Transverse colon (tissue), 4 donors: Measurements from ENCODE around the gene ABCC1. TPM values are rescaled to one million over a fixed set of nuclear protein-coding genes. Genes with fewer than 3 reads are reported as not detected.
"Not testable (repeated sequence)": the region's sequence is repeated elsewhere in the genome, so short reads cannot be mapped to it uniquely, and the experiment has no call there.

Source experiments
- DNase-seq: peaks from one replicate; pipeline ENCODE4 v3.0.0-alpha.2; 2019
- H3K27ac ChIP-seq, 4 donors: fragments of 200-600 bp; sonication (generic); 2 replicates each; pipeline ENCODE4 v1.5.1; 2016 to 2018; ENCODE audit warnings: inconsistent platforms in 4 of 4
- H3K27me3 ChIP-seq: fragments of 200-600 bp; sonication (generic); 2 replicates; pipeline ENCODE4 v1.5.1; 2017; ENCODE audit warnings: inconsistent platforms
- H3K36me3 ChIP-seq, 4 donors: fragments of 200-600 bp; sonication (generic); 2 replicates each; pipeline ENCODE4 v1.5.1; 2017 to 2019; ENCODE audit warnings: inconsistent platforms in 4 of 4
- H3K4me1 ChIP-seq, 4 donors: fragments of 200-600 bp; sonication (generic); 2 replicates each; pipeline ENCODE4 v1.5.1; 2017 to 2020; ENCODE audit warnings: inconsistent platforms in 4 of 4
- H3K4me3 ChIP-seq, 4 donors: fragments of 200-600 bp; sonication (generic); 1 replicate in 1 of 4; 2 replicates in 3 of 4; pipeline versions ENCODE4 v1.5.1 to v1.6.1; 2017 to 2019; ENCODE audit warnings: inconsistent platforms in 4 of 4
- H3K9me3 ChIP-seq, 2 donors: fragments of 200-600 bp; sonication (generic); 2 replicates each; pipeline ENCODE4 v1.5.1; 2017 to 2019; ENCODE audit warnings: inconsistent platforms in 2 of 2
- EP300 ChIP-seq: sonication (generic); formaldehyde crosslinking; IDR thresholded peaks from one replicate; pipeline ENCODE4 v1.6.1; 2017; ENCODE audit warnings: antibody characterized with exemption, low read depth
- POLR2A ChIP-seq: fragments of 450-650 bp; IDR thresholded peaks from one replicate; pipeline ENCODE4 v1.6.1; 2016; ENCODE audit warnings: antibody characterized with exemption, mild to moderate bottlenecking, moderate library complexity
- POLR2AphosphoS5 ChIP-seq, 3 donors: sonication (generic); formaldehyde crosslinking; IDR thresholded peaks; one replicate each; pipeline ENCODE4 v1.6.1; 2016; ENCODE audit warnings: antibody characterized with exemption in 3 of 3
- WGBS, 2 donors: methylation state at CpG; one replicate each; pipeline ENCODE4 v1.1.5; 2018; ENCODE audit warnings: low coverage in 1 of 2; 5-methylcytosine and 5-hydroxymethylcytosine counted together
- in situ Hi-C, 4 donors: fragments of 200-750 bp; cut with MboI; loops; one replicate each; pipeline versions ENCODE4 v1.15.0 to v1.15.1; 2017; ENCODE audit warnings: low sequenced_read_pairs in 3 of 4, low pct_ligation_motif_present in 1 of 4, low pct_unique_long_range_greater_than_20kb in 1 of 4
- intact Hi-C: fragments of 100-400 bp; cut with DNase I; formaldehyde crosslinking; loops from one replicate; pipeline ENCODE4 v1.15.1; 2023; ENCODE audit warnings: low total_unique reads
- total RNA-seq, 4 donors: library from RNA; depleted of rRNA; stranded (reverse); fragments of >200 nt; gene quantifications; one replicate each; pipeline ENCODE4 v1.1.0, GENCODE V29; 2016
- TF ChIP-seq, protein P1 (sequence below), 5 experiments: fragments of 200-600 bp in 3 of 5; fragments of 450-650 bp in 2 of 5; sonication (generic) in 3 of 5; IDR thresholded peaks; 1 replicate in 2 of 5; 2 replicates in 3 of 5; pipeline ENCODE4 v1.5.1; 2016 to 2017; ENCODE audit warnings: antibody characterized with exemption in 5 of 5, inconsistent platforms in 3 of 5, mild to moderate bottlenecking in 2 of 5, moderate library complexity in 1 of 5

The ABCC1 gene
- total RNA-seq, 4 donors from 2014 or later = 17.1 to 67.3 (median 36.9) TPM

DNA sequence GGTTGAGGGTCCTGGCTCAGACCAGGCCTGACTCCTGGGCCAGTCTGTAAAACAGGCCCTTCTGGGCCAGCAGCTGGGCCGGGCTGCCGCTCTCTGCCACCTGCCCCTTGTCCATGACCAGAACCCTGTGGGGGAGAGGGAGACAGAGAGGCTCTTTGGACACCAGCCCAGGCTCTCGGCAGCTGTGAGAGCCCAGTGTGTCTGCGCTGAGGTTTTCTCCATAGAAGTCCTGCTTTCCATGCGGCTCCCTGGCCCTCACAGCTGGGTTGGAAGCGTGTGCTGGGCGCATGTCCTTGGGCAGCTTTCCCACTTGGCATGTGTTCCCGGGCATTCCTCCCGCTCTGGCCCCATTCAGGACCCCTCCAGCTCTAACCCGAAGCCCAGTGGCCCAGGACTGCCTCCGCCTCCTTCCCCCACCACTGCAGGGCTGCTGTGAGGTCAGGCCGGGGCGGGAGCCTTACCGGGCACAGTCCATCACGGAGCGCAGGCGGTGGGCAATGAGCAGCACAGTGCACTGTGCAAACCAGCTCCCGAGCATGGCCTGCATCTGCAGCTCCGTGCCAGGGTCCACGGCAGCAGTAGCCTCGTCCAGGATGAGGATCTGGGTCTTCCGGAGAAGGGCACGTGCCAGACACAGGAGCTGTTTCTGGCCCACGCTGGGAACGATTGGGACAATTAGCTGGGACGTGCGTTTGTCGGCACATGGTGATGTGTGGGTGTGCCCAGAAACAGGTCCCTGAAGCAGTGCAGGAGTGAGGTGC is 200.9 kb downstream of the ABCC1 start:
- in situ Hi-C loops = no loop called here
- Histone ChIP-seq H3K4me3 (no peak overlapping the region), H3K27me3 (no peaks in the 10 kb centered on the region), H3K9me3 (no peaks in the 10 kb centered on the region), H3K27ac (peak overlapping the region; percentile 14 to 79 (median 72)), H3K4me1 (peaks cover 0 to 10% (median 5%) of the 10 kb centered on the region in 4 donors), H3K36me3 (no peaks in the 10 kb centered on the region)
- 64% methylated on average over 24 of the region's 28 CpGs; no CpG with 5 or more reads in 1 of the 2 donors for WGBS, 2 donors
- TF ChIP-seq, protein P1, sequence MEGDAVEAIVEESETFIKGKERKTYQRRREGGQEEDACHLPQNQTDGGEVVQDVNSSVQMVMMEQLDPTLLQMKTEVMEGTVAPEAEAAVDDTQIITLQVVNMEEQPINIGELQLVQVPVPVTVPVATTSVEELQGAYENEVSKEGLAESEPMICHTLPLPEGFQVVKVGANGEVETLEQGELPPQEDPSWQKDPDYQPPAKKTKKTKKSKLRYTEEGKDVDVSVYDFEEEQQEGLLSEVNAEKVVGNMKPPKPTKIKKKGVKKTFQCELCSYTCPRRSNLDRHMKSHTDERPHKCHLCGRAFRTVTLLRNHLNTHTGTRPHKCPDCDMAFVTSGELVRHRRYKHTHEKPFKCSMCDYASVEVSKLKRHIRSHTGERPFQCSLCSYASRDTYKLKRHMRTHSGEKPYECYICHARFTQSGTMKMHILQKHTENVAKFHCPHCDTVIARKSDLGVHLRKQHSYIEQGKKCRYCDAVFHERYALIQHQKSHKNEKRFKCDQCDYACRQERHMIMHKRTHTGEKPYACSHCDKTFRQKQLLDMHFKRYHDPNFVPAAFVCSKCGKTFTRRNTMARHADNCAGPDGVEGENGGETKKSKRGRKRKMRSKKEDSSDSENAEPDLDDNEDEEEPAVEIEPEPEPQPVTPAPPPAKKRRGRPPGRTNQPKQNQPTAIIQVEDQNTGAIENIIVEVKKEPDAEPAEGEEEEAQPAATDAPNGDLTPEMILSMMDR (IDR thresholded peaks at IDR 0.05) = no peak
- TF ChIP-seq POLR2AphosphoS5 (IDR thresholded peaks at IDR 0.05) = peak in 1 of 3 donors; percentile 4
- peak; percentile 48 for DNase-seq
- intact Hi-C loops = no loop called here

- TF ChIP-seq POLR2AphosphoS5 (IDR thresholded peaks at IDR 0.05) (no peak), EP300 (no peak), POLR2A (no peak)
- TF ChIP-seq, protein P1 (IDR thresholded peaks at IDR 0.05) = no peak
- intact Hi-C loops = no loop called here
- 88 to 92% methylated on average over 4 of the region's 4 CpGs for WGBS, 2 donors
- H3K4me3 ChIP-seq = no peak overlapping the region
- in situ Hi-C loops = no loop called here
- no peaks in the 10 kb centered on the region for H3K27me3 ChIP-seq
- no peaks in the 10 kb centered on the region for H3K9me3 ChIP-seq
- DNase-seq = no peak
- H3K36me3 ChIP-seq = no peaks in the 10 kb centered on the region
- H3K27ac ChIP-seq = peak overlapping the region in 3 of 4 donors; percentile 68 to 79 (median 75)
- peaks cover 0 to 10% (median 5%) of the 10 kb centered on the region in 4 donors for H3K4me1 ChIP-seq
These were observed 201.4 kb downstream of the ABCC1 start for GRCh38 chr16:16150878-16151152.

DNA sequence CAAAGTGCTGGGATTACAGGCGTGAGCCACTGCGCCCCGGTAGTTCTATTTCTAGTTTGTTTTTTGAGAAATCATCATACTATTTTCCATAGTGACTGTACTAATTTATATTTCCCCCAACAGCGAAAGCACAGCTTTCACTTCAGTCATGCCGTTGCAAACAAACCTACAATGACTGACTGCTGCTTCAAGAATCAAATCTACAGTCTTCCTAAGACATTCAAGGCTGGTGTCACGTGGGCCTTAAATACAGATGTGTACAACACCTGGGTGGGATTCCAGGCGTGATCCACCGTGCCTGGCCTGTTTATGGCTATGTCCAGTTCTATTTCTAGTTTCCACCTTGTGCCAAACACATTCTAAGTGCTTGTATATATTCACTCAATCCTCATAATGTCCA is 201.9 kb downstream of the ABCC1 start:
- intact Hi-C loops (no loop called here), in situ Hi-C loops (no loop called here)
- H3K36me3 ChIP-seq = no peaks in the 10 kb centered on the region

DNA sequence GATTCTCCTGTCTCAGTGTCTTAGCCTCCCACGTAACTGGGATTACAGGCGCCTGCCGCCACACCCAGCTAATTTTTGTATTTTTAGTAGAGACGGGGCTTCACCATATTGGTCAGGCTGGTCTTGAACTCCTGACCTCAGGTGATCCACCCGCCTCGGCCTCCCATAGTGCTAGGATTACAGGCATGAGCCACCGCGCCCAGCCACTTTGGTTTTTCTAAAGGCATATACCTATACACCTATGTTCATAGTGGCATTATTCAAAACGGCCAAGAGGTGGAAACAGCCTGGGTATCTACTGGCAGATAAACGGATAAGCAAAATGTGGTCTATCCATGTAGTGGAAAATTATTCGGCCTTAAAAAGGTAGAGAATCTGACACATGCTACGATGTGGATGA is 203.6 kb downstream of the ABCC1 start:
- H3K27me3 ChIP-seq, in situ Hi-C loops, DNase-seq, H3K4me3 ChIP-seq, H3K36me3 ChIP-seq, H3K27ac ChIP-seq, H3K9me3 ChIP-seq, intact Hi-C loops, H3K4me1 ChIP-seq: not testable (repeated sequence)
- 81 to 93% methylated on average over 4 to 12 of the region's 12 CpGs for WGBS, 2 donors

More for the DNA sequence above, 201.9 kb downstream of the ABCC1 start:
- DNase-seq = no peak
- WGBS, 2 donors = 62% methylated on average over 8 of the region's 8 CpGs; no CpG with 5 or more reads in 1 of the 2 donors
- TF ChIP-seq, protein P1 (IDR thresholded peaks at IDR 0.05) = no peak
- TF ChIP-seq POLR2AphosphoS5 (IDR thresholded peaks at IDR 0.05) (no peak), POLR2A (no peak), EP300 (no peak)
- H3K4me3 ChIP-seq = no peak overlapping the region
- H3K4me1 ChIP-seq = peaks cover 0 to 10% (median 5%) of the 10 kb centered on the region in 4 donors
- H3K27ac ChIP-seq = peak overlapping the region in 3 of 4 donors; percentile 68 to 79 (median 75)
- H3K27me3 ChIP-seq = no peaks in the 10 kb centered on the region
- H3K9me3 ChIP-seq = no peaks in the 10 kb centered on the region
